Osteoblast (primary cell): ENCODE results near the gene ZFP90. TPM values are rescaled to one million over a fixed set of nuclear protein-coding genes. Genes with fewer than 3 reads are reported as not detected.

Source experiments
- DNase-seq: peaks from one replicate; pipeline ENCODE4 v3.0.0; 2011; ENCODE audit warnings: low spot score, mixed read lengths; ENCODE audit not compliant: insufficient read length; ENCODE audit errors: missing footprints
- H2AFZ ChIP-seq: 2 replicates; pipeline ENCODE4 v1.6.0; 2011; ENCODE audit warnings: mild to moderate bottlenecking, low read length
- H3K27ac ChIP-seq: 2 replicates; pipeline ENCODE4 v1.5.1; 2011; ENCODE audit warnings: mild to moderate bottlenecking, low read depth, low read length, moderate library complexity
- H3K27me3 ChIP-seq: 2 replicates; pipeline ENCODE4 v1.6.0; 2012; ENCODE audit warnings: mild to moderate bottlenecking, control low read depth, inconsistent platforms, low read length, moderate library complexity; ENCODE audit not compliant: insufficient read depth
- H3K36me3 ChIP-seq: 2 replicates; pipeline ENCODE4 v1.5.1; 2011; ENCODE audit warnings: mild to moderate bottlenecking, low read length, control low read depth, moderate library complexity; ENCODE audit not compliant: insufficient read depth
- H3K4me1 ChIP-seq: 2 replicates; pipeline ENCODE4 v1.5.1; 2011; ENCODE audit warnings: mild to moderate bottlenecking, low read length, control low read depth, moderate library complexity; ENCODE audit not compliant: insufficient read depth
- H3K4me2 ChIP-seq: 2 replicates; pipeline ENCODE4 v1.6.0; 2011; ENCODE audit warnings: mild to moderate bottlenecking, low read length; ENCODE audit not compliant: insufficient read depth
- H3K4me3 ChIP-seq: fragments of 200-600 bp; sonication (generic); 3 replicates; pipeline ENCODE4 v1.5.1; 2012; ENCODE audit warnings: mild to moderate bottlenecking, low read length, inconsistent platforms; ENCODE audit not compliant: insufficient read depth
- H3K79me2 ChIP-seq: 2 replicates; pipeline ENCODE4 v1.6.0; 2012; ENCODE audit warnings: mild to moderate bottlenecking, low read length, control low read depth, inconsistent platforms; ENCODE audit not compliant: insufficient read depth
- H3K9me3 ChIP-seq: 2 replicates; pipeline ENCODE4 v1.5.1; 2011; ENCODE audit warnings: low read depth, low read length, control low read depth
- H4K20me1 ChIP-seq: 2 replicates; pipeline ENCODE4 v1.6.0; 2012; ENCODE audit warnings: mild to moderate bottlenecking, low read length, control low read depth; ENCODE audit not compliant: insufficient read depth
- small RNA-seq: library from RNA; depleted of rRNA; stranded (forward); fragments of <200 nt; gene quantifications from one replicate; pipeline ENCODE3, GENCODE V24; 2012
- total RNA-seq: library from RNA; depleted of rRNA; stranded (reverse); fragments of >200 nt; gene quantifications from 2 replicates; pipeline ENCODE4 v1.2.3, GENCODE V29; 2012
- TF ChIP-seq, protein P1 (sequence below): IDR thresholded peaks from 2 replicates; pipeline ENCODE4 v1.5.1; 2011; ENCODE audit warnings: mild to moderate bottlenecking, low read depth, low read length, moderate library complexity; ENCODE audit errors: extremely low read depth

The ZFP90 gene
- total RNA-seq, 1 donor = 41.3 TPM

DNA sequence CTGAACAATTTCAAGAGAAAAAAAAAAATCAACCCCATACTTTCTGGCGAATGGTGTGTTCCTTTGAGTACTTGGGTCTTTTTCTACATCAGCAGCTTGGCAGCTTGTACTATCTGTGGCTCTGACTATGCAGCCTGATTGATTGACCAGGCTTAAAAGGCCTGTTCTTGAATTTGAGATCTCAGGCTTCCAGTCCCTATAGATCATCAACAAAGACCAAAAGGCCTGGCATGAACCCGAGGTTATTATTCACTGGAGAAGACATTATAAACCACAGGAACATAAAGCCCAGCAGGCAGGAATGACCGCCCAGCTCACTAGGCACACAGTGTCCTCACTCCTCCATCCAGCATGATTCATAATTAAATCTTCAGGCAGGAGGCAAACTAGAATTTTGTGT lies 73.9 kb downstream of the ZFP90 start:
- Histone ChIP-seq H3K4me2 (no peak overlapping the region), H3K27me3 (no peaks in the 10 kb centered on the region), H3K4me3 (no peak overlapping the region), H3K36me3 (no peaks in the 10 kb centered on the region), H3K4me1 (no peaks in the 10 kb centered on the region), H3K27ac (no peak overlapping the region), H3K9me3 (peaks cover 3% of the 10 kb centered on the region), H3K79me2 (no peaks in the 10 kb centered on the region), H2AFZ (no peak overlapping the region), H4K20me1 (no peaks in the 10 kb centered on the region)
- TF ChIP-seq, protein P1, sequence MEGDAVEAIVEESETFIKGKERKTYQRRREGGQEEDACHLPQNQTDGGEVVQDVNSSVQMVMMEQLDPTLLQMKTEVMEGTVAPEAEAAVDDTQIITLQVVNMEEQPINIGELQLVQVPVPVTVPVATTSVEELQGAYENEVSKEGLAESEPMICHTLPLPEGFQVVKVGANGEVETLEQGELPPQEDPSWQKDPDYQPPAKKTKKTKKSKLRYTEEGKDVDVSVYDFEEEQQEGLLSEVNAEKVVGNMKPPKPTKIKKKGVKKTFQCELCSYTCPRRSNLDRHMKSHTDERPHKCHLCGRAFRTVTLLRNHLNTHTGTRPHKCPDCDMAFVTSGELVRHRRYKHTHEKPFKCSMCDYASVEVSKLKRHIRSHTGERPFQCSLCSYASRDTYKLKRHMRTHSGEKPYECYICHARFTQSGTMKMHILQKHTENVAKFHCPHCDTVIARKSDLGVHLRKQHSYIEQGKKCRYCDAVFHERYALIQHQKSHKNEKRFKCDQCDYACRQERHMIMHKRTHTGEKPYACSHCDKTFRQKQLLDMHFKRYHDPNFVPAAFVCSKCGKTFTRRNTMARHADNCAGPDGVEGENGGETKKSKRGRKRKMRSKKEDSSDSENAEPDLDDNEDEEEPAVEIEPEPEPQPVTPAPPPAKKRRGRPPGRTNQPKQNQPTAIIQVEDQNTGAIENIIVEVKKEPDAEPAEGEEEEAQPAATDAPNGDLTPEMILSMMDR = no peak
- no peak for DNase-seq

DNA sequence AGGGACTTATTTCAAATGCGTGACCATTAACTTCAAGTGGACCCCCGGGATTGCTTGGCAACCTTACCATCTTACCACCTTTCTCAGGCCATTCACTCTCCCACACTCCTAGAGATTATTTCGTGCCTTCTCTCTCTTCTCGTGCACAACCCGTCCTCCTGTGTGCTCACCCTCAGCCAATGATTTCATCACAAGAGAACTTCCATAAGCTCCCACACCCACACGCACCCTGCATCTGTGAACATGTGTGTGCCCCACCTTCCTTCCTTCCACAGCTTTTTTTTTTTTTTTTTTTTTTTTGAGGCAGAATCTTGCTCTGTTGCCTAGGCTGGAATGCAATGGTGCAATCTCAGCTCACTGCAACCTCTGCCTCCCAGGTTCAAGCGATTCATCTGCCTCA lies 78.6 kb downstream of the ZFP90 start:
- DNase-seq = no peak
- Histone ChIP-seq H3K9me3 (peaks cover 3% of the 10 kb centered on the region), H3K36me3 (no peaks in the 10 kb centered on the region), H4K20me1 (no peaks in the 10 kb centered on the region), H3K4me2 (no peak overlapping the region), H3K79me2 (no peaks in the 10 kb centered on the region), H3K4me3 (no peak overlapping the region), H3K27ac (no peak overlapping the region), H2AFZ (no peak overlapping the region), H3K27me3 (no peaks in the 10 kb centered on the region), H3K4me1 (no peaks in the 10 kb centered on the region)
- TF ChIP-seq, protein P1 = no peak

Small RNA genes lying within 50 kb of the gene (small RNA-seq; reads per million reads assigned to genes)
- not detected for gene RNU4-36P

Other genes starting within 250 kb of the ZFP90 start
- gene SLC7A6OS, start 228.3 kb upstream of the ZFP90 start, total RNA-seq = 12.1 and 12.3 TPM in 2 replicates
- gene PRMT7, start 228.3 kb upstream of the ZFP90 start, total RNA-seq = 35.4 and 36.9 TPM in 2 replicates
- 0.72 TPM in 1 of 2 replicates, not detected in the other for gene SMPD3, start 90.8 kb upstream of the ZFP90 start, total RNA-seq
- 0.36 and 0.59 TPM in 2 replicates for gene CDH3, start 106.0 kb downstream of the ZFP90 start, total RNA-seq
- 0.59 and 1.1 TPM in 2 replicates for gene CDH1, start 198.0 kb downstream of the ZFP90 start, total RNA-seq